Peyer's patch (tissue), 4 donors: ENCODE measurements around the gene FILIP1L.

ENCODE experiments used
- CTCF ChIP-seq, 6 experiments: fragments of 450-650 bp in 4 of 6; fragments of 200-600 bp in 2 of 6; sonication (generic) in 1 of 6; IDR thresholded peaks; one replicate each; pipeline ENCODE4 v1.5.1; 2017 to 2019; ENCODE audit warnings: antibody characterized with exemption in 6 of 6, mild to moderate bottlenecking in 3 of 6, moderate library complexity in 1 of 6
- POLR2A ChIP-seq, 2 donors: fragments of 450-650 bp; IDR thresholded peaks; one replicate each; pipeline ENCODE4 v1.5.1; 2017; ENCODE audit warnings: antibody characterized with exemption in 2 of 2, mild to moderate bottlenecking in 2 of 2, moderate library complexity in 2 of 2

- TF ChIP-seq POLR2A (IDR thresholded peaks at IDR 0.05), result no peak
- TF ChIP-seq CTCF (IDR thresholded peaks at IDR 0.05), result peak in 2 of 6 experiments; percentile 4 to 20
These were observed 228.4 kb downstream of the FILIP1L start for GRCh38 chr3:99885851-99886250.
